GM18858 (cell line): ENCODE measurements around the gene UTRN.

Experiments
- ATAC-seq: cut with Tn5 transposase; IDR thresholded peaks from one replicate; pipeline ENCODE4 v1.9.1; 2021; ENCODE audit not compliant: unreplicated experiment

UTRN gene

DNA sequence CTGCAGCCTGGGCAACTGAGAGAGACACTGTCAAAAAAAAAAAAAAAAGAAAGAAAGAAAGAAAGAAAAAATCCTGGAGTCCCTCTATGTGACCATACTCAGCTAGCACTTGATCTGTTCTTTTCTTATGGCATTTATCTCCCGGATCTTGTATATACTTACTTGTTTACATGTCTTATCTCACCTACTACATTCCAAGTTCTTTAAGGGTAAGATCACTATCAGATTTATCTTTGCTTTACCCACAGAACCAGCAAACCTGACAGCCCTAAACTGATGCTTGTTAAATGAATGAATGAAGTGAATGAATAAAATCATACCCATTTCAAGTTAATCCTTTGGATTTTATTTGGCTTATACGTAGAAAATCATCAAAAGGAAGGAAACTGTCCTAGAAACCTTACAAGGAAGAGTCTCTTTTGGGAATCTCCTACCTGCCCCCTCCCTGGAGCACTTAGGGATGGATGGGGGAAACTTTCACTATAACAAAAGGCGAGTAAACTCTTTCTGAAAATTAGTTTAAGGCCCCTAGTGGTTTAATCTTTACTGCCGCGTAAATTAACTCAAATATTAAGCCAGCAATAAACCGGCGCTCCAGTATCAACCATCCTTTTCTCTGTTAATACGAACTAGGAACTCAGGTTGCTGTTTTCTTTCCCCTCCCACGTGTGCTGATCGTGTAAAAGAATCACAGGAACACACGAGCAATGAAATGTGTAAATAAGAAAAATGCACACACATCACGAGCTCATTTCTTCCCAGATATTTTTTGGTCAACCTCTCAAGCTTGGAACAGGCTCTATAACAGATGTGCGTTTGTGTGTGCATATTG is 1.3 kb upstream of the UTRN start:
- no peak for ATAC-seq

DNA sequence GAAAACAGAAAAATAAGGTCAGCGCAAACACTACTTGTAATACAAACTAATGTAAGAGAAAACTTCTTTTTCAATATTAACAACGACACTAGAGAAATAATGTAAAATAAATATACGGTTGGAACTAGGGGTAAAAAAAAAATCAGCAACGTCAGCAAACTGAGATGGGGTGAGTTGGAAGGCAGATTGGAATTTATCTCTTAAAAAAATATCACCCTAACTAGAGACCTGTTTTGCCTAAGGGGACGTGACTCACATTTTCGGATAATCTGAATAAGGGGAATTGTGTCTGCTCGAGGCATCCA is 705 bp upstream of the UTRN start:
- no peak for ATAC-seq

DNA sequence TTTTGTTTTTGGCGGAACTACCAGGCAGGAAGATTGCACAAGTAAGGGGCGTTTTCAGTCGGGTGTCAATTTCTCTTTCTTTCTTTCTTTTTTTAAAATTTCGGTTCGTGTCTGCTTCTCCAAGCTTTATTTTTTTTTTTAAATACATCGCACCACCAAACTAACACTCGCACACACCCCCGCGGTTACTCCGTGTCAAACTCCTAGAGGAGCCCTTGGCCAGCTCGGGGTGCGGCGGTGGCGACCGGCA is 338 bp downstream of the UTRN start:
- no peak for ATAC-seq

DNA sequence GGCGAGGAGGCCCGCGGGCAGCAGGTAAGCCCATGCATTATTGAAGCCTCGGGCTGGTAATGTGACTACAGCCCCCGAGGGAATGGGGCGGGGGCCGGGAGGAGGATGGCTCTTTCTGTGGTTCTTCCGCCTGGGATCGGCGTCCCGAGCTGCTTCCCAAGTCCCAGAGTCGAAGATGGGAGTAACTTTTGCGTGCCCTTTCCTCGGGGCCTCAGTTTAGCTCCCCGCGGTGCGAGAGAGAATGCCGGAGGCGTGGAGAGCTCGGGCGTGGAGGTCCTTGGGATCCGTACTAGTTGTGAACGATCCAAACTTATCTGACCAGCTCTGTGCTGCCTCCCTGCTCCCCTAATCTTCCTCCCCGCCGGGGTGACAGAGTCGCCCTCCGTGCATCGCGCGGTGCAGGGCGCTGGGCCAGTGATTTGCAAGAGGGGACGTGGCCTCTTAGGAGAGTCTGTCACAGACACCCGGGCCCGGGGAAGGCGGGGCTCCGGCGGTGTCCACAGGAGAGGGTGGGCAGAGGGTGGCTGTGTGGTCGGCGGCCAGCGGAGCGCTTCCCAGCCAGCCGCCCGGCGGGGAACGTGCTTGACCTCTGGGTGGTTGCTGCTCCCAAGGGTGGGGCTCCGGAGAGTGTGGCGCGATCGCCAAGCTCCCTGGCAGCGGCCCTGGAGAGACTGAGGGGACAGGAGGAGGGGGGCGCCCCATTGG is 815 bp downstream of the UTRN start:
- ATAC-seq = no peak

DNA sequence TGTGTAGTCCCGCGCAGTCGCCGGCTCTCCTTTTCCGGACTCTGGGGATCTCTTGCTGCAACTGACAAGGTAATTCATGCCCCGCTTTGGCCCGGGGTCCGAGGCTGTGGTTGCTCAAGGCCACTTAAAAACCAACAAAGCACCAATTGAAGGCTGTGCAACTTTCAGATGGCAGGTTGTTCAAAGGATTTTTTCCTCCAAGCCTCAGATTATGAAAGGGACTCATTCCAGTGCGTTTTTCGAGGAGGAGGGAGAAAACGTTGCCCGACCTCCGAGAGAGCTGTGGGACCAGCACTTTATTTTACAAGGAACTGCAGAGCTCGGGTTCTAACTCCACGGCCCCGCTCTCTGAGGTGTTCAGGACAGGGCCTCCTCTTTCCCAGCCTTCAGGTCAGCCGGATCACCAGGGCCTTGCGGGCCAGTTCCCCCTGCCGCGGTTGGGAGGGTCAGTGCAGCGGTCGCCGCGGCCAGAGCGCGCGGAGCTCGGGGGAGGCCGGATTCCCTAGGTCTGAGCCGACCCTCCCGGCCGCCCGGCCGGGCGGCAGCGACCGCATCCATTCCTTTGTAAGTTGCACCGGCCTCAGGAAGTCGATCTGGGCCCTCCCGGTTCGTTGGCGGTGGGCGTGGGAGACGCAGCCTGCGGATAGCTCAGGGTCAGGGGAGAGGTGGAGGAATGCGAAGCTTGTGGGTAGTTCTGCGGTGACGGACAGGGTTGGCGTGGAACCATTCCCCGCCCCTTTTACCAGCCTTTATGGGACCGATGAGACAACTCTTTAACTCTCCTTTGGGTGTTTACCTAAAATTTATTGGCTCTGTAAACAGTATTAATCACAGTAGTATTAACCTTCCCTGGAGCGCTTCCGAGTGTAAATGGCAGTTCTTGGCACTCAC is 1.6 kb downstream of the UTRN start:
- ATAC-seq = no peak

DNA sequence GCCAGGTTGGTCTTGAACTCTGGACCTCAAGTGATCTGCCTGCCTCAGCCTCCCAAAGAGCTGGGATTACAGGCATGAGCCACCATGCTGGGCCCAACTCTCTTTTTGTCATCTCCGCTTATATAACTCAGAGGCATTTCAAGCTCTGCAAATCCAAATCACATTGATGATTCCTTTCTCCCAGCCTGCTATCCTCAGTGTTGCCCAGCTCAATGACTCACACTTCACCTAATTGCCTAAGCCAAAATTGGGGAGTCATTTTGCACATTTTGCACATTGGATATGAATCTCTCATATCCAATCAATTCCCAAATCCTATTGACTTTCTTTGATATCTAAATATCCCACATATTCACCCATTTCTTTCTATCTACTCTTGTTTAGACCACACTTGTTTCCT is 3.9 kb downstream of the UTRN start:
- ATAC-seq = no peak

DNA sequence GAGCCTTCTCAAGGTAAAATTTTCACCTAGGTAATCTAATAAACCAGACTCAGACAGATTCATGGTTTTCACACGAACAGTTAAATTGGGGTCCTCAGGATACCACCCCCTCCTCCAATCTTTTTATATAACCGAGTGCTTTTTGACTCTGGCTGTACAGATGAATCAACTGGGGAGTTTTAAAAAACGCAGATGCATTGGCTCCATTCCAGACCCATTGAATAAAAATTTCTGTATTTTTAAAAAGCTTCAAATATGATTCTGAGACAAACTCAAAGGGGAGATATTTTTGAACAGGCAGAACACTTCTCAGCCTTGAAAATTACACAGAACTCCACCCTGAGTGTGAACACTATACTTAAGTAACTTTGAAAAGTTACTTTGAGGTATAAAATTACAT is 7.2 kb downstream of the UTRN start:
- no peak for ATAC-seq

DNA sequence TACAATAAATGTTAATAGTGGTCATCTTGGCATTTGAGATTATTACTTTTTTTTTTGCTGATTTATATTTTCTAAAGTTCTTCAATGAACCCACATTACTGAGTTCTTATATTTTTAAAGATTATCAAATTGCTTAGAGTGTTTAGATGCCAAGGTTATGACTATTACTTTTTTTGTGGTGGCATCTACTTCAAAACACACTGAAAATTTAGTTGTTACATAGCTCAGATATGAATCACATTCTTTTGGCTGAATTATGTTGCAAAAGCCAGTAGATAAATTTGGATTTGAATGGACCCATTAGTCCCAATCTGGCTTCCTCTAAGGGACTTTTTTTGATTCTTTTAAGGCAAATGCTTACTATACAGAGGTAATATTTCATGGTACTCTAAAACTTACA is 8.9 kb downstream of the UTRN start:
- no peak for ATAC-seq

DNA sequence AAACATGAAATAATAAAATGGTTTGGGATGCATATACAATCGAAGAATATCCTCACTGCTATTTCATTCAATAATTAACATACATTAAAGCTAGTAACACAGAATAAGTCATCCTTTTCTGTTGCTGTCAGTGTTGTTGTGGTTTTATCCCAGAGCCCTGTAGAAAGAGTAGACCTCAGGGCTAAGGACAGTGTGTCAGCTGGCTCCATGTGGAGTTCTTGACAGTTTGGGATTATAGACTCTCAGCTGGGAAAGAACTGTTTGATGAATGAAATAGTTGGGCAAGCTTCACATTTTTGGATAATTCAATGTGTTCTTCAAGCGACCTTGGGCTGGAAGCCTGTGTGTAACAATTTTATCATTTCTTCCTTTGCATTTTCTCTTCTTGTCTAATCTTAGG is 10.1 kb downstream of the UTRN start:
- ATAC-seq = no peak

DNA sequence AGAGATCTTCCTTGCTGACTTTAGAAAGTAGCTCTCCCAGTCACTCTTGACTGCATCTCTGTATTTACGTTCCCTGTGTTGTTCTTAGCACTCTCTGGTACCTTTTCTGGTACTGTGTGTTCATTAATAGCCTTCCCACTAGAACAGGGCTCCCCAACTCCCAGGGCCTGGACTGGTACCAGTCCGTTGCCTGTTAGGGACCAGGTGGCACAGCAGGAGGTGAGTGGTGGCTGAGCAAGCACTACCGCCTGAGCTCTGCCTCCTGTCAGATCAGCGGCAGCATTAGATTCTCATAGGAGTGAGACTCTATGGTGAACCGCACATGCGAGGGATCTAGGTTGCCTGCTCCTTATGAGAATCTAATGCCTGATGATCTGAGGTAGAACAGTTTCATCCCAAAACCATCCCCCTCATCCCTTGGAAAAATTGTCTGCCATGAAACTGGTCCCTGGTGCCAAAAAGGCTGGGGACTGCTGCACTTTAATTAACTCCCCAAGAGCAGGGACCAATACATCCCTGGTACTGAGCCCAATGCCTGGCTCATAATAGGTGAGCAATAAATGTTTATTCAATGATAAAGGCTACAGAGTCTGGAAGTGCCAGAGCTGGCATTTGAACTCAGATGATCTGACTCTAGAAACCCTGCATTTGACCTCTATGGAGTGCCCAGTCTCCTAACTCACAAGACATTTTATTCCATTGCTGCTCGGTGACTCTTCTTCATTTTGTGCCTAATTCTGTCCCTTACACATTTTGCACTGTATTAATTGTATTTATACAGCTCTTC is 11.0 kb downstream of the UTRN start:
- ATAC-seq = no peak

DNA sequence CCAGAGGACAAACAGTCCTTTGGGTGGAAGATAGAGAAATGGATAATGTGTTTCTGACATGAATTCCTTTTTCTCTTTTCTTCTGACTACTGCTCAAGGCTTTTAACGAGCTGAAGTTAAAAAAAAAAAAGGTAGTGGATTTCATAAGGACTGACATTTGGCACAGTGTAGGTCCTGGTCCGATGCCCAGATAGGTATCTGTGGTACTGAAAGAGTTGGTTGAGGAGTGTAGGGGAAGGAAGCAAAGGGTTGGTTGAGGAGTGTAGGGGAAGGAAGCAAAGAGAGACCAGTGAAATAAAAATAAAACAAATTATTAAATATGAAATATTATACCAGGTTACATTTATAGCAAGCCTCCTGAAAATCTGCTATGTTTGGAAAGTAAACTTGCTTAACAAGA is 11.8 kb downstream of the UTRN start:
- ATAC-seq = no peak

DNA sequence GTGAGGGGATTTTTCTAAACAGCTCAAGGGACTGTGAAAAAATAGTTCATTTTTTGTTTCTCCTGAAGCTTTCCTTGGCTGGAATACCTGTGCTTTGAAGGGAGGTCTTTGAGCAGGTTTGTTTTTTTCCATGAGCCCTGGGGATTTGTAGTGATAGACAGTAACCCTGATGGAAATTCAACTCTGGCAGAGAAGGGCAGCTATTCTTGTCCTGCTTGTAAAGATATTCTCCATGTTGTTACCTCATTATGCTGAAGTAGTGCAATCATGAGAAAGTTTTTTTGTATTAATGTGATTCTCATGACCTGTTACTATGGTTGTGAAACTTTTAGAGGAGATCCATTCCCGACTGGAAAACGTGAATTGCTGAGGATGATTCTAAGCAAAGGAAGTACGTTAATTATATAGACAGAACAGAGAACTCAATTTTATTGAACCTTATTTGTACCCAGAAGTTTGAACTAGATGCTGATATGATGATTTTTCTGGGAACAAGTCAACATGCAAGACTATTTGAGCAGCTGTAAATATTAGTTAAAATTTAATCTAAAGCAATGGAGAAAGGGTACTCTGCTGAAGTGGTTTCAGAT is 12.5 kb downstream of the UTRN start:
- ATAC-seq = no peak

DNA sequence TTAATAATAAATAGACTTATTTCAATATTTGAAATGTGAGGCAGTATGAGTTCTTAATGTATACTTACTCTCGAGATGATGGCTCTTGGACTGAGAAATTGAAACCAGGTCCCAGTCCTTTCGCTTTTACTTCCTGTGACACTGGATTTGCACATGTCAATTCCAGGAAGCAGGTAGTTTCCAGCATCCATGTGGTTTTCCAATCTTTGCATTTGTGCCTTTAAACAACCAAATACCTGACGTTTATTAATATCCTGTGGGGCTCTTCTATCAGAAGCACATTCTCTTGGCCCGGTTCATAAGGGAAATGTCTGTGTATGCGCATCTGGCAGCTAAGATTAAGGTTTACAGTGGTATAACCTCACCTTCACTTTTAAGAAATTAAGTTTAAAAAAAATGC is 13.1 kb downstream of the UTRN start:
- ATAC-seq = no peak

DNA sequence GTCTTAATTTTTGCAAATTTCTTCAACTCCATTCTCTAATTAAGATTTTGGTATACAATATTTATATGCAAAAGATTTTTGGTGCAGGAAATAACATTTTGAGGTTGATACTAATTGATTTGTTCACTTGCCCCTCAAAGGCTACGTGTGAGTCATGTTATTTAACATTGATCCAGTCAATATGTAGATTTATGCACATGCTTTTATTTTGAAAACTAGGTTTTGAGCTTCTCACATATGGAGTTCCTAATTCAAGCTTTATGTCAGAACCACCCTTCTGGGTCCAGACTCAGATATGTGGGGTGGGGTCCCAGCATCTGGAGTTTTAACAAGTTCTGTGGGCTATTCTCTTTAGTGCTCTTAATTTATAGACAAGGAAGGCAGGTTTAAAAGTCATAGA is 13.8 kb downstream of the UTRN start:
- ATAC-seq = no peak

DNA sequence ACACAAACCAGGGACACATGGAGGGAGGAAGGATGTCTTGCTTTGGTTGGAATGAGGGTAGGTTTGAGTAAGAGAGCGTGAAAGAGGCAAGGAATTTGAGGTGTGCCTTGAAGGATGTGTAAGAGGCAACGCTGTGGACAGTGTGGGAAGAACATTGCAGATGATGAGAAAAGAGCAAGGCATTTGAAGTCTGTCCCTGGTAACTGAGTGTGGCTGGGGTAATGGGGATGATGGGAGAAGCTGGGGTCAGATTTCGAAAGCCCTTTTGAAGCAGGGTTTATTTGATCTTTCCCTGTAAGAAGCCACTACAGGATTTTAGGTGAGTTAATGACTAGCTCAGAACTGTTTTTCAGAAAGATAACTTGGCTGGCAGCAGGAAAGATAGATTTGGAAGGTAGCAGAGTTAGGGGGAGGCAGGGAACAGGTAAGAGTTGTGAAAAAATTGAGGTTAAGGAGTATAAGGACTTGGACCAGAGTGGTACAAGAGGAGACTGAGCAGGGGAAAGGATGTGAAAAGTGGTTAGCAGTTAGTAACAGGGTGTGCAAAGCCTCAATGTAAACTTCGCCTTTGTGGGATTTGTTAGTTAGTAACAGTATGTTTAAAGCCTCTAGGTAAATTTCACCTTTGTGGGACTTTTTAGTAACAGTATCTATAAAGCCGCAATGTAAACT is 17.7 kb downstream of the UTRN start:
- no peak for ATAC-seq

DNA sequence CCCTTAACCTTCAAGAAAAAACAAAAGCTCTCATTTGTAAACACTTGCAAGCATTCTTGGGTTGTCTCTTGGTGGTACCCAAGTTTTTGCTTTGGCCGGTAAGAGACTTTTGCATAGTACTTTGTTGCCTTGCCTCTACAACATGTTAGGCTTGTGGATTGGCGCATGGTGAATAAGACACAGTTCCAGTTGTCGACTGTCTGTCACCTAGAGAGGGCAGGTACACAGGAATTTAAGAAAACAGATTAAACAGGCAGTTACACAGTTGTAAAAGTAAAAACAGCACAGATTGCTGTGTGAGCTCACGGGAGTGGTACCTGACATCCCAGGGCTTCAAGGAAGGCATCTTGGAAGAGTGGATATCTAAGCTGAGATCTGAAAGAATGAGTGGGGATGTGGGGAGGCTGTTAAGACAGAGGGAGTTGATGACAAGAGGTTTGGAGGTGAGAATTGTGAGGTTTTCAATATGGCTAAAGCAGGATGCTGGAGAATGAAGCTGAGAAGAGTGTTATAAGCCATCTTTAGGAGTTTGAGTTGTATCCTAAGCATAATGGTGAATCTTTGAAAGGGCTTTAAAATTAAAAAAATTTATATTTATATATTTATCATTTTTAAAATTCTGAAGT is 19.2 kb downstream of the UTRN start:
- ATAC-seq = no peak

DNA sequence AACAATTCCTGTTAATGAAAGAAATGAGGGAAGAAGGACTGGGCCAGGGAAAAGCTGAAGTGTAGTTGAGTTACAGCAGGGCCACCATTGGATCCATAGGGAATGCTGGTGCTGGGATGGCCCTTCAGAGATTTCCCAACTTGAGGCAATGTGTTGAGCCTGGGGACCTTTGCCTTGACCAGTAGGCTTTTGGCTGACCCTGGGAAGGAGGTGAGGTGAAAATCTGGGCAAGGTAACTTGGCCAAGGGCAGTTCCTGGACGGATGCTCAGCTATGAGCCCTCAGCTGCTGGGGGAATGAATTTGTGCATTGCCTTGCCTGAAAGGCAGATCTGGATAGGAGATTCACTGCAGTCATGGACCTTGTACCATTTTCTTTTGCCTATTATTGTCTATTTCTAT is 20.4 kb downstream of the UTRN start:
- peak; percentile 18 for ATAC-seq

DNA sequence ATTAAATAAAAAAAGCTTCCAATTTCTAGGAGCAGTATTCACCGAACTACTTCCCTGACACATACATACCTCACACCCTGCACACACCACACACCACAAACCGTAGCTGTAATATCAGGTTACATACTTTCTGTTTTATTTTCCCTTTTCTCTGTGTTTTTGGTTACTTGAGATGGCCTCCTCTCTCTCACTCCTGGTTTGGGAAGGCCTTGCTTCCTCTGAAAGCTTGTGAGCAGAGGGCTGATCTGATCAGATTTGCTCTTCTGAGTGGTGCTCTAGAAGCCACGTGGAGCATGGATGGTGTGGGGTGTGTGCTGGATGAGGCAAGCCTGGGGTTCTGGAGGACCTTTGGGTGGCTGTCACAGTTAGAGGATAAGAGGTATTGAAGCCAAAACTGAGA is 20.9 kb downstream of the UTRN start:
- ATAC-seq = peak; percentile 98

DNA sequence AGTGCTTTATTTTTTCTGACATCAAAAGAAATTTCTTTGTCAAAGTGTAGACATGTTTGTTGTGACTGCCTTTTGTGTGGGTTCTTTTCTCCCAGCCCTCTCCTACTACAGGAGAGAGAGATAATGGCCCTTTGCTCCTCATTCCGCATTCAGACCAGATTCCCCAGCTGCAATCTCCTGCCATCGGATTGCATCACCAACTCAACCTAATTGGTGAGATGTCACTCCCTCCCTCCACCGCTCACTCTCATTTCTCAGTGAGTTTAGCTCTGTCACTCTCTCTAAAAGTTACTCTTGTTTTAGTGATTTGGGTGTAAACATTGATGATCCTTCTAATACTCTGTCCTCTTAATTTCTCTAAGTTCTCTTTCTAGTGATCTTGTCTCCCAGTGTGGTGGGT is 22.7 kb downstream of the UTRN start:
- no peak for ATAC-seq

DNA sequence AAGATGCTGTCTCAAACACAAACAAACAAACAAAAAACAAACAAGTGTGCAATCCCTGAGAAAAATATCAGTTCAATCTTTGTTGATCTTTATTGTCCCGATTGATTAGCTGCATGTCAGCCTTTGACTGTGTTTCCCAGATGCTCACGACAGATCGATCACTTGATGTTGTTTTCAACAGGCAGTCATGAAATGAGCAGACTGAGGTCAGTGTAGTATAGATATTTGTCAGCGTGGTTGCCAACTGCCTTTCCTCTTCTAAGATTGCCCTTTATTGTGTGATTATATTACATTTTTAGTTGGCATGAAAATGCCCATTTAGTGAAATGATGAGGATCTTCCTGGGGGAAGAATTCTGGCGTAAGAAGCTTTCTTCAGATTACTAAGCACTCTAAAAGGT is 25.6 kb downstream of the UTRN start:
- no peak for ATAC-seq
